Measurements from ENCODE around the gene LMF1.
"Not testable (repeated sequence)": the region's sequence is repeated elsewhere in the genome, so short reads cannot be mapped to it uniquely, and the experiment has no call there.

Gene LMF1

GRCh38 chr16:890217-890616 lies 80.6 kb downstream of the LMF1 start:
- TF ChIP-seq CTCF (conservative IDR thresholded peaks at IDR 0.05; ENCODE audit: low read length) = no peak
- no peak for DNase-seq (ENCODE audit: low read depth)
- no peak overlapping the region for H3K4me3 ChIP-seq (ENCODE audit: low read length)

GRCh38 chr16:889586-889985 lies 81.2 kb downstream of the LMF1 start:
- H3K4me3 ChIP-seq (ENCODE audit: low read length) = no peak overlapping the region
- DNase-seq (ENCODE audit: low read depth) = no peak
- no peak for TF ChIP-seq CTCF (conservative IDR thresholded peaks at IDR 0.05; ENCODE audit: low read length)

GRCh38 chr16:888901-889570 lies 81.7 kb downstream of the LMF1 start:
- TF ChIP-seq CTCF (conservative IDR thresholded peaks at IDR 0.05; ENCODE audit: low read length) = no peak
- H3K4me3 ChIP-seq (ENCODE audit: low read length) = no peak overlapping the region
- DNase-seq (ENCODE audit: low read depth) = no peak

- H3K4me3 ChIP-seq (ENCODE audit: low read length); DNase-seq (ENCODE audit: low read depth): not testable (repeated sequence)
Observed at GRCh38 chr16:888456-888855, 82.3 kb downstream of the LMF1 start.

GRCh38 chr16:887846-888245 lies 82.9 kb downstream of the LMF1 start:
- no peak overlapping the region for H3K4me3 ChIP-seq (ENCODE audit: low read length)
- no peak for TF ChIP-seq CTCF (conservative IDR thresholded peaks at IDR 0.05; ENCODE audit: low read length)
- no peak for DNase-seq (ENCODE audit: low read depth)

- DNase-seq (ENCODE audit: low read depth) = no peak
- no peak for TF ChIP-seq CTCF (conservative IDR thresholded peaks at IDR 0.05; ENCODE audit: low read length)
- H3K4me3 ChIP-seq (ENCODE audit: low read length) = no peak overlapping the region
Observed at GRCh38 chr16:886802-887731, 83.7 kb downstream of the LMF1 start.

GRCh38 chr16:886084-886543 lies 84.7 kb downstream of the LMF1 start:
- H3K4me3 ChIP-seq (ENCODE audit: low read length) = no peak overlapping the region
- no peak for TF ChIP-seq CTCF (conservative IDR thresholded peaks at IDR 0.05; ENCODE audit: low read length)
- no peak for DNase-seq (ENCODE audit: low read depth)

Data from AG10803 (cell line).